B cell (primary cell): Measurements from ENCODE around the gene PTPN5.

Experiments
- EZH2 ChIP-seq: IDR thresholded peaks from 2 replicates; pipeline ENCODE4 v1.6.1; 2012; ENCODE audit warnings: borderline replicate concordance, low read depth, mild to moderate bottlenecking, moderate library complexity, low read length; ENCODE audit not compliant: insufficient read depth, poor library complexity, severe bottlenecking
- TF ChIP-seq, protein P1 (sequence below): fragments of 200-600 bp; IDR thresholded peaks from one replicate; pipeline ENCODE4 v1.8.0; 2022; ENCODE audit warnings: antibody characterized with exemption, mild to moderate bottlenecking

DNA sequence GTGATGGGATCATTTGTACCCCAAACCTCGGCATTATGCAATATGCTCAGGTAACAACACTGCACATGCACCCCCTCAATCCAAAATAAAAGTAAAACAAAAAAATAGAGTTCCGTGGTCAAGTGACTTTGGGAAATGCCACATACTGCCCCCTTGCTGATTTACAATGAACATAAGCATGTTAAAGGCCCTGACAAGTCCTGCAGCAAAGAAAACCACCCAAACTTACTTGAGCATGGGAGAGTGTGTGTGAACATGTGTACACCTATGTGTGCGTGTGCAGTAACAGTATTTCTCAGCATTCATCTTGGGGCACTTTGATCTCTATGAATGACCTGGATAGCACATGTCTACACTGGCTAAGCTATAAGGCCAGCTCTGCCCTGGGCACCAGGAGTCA, 49.8 kb downstream of the PTPN5 start:
- TF ChIP-seq, protein P1, sequence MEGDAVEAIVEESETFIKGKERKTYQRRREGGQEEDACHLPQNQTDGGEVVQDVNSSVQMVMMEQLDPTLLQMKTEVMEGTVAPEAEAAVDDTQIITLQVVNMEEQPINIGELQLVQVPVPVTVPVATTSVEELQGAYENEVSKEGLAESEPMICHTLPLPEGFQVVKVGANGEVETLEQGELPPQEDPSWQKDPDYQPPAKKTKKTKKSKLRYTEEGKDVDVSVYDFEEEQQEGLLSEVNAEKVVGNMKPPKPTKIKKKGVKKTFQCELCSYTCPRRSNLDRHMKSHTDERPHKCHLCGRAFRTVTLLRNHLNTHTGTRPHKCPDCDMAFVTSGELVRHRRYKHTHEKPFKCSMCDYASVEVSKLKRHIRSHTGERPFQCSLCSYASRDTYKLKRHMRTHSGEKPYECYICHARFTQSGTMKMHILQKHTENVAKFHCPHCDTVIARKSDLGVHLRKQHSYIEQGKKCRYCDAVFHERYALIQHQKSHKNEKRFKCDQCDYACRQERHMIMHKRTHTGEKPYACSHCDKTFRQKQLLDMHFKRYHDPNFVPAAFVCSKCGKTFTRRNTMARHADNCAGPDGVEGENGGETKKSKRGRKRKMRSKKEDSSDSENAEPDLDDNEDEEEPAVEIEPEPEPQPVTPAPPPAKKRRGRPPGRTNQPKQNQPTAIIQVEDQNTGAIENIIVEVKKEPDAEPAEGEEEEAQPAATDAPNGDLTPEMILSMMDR, result no peak
- TF ChIP-seq EZH2, result no peak
